Left lung (tissue), 10 donors: ENCODE results near the gene KIAA1549. TPM values are rescaled to one million over a fixed set of nuclear protein-coding genes. Genes with fewer than 3 reads are reported as not detected.

Source experiments
- ATAC-seq: fragments of 200-7000 bp; cut with Tn5 transposase; one replicate; pipeline ENCODE4 v1.9.1; 2020; ENCODE audit warnings: moderate library complexity
- DNase-seq, 4 donors: peaks; one replicate each; pipeline ENCODE4 v3.0.0-alpha.2; 2013 to 2020
- H3K27ac ChIP-seq, 2 donors: fragments of 200-600 bp; sonication (generic) in 1 of 2; one replicate each; pipeline versions ENCODE4 v1.5.0 to v1.8.0; 2020 to 2021
- H3K27me3 ChIP-seq, 2 donors: fragments of 200-600 bp; sonication (generic) in 1 of 2; one replicate each; pipeline versions ENCODE4 v1.5.0 to v1.8.0; 2020 to 2021
- H3K36me3 ChIP-seq, 2 donors: fragments of 200-600 bp; sonication (generic) in 1 of 2; one replicate each; pipeline versions ENCODE4 v1.5.0 to v1.8.0; 2020 to 2021
- H3K4me1 ChIP-seq, 2 donors: fragments of 200-600 bp; one replicate each; pipeline ENCODE4 v1.8.0; 2021
- H3K4me3 ChIP-seq, 2 donors: fragments of 200-600 bp; sonication (generic) in 1 of 2; one replicate each; pipeline versions ENCODE4 v1.5.0 to v1.8.0; 2020 to 2021; ENCODE audit warnings: mild to moderate bottlenecking in 1 of 2
- H3K9me3 ChIP-seq, 2 donors: fragments of 200-600 bp; sonication (generic) in 1 of 2; one replicate each; pipeline versions ENCODE4 v1.5.0 to v1.8.0; 2020 to 2021
- intact Hi-C, 2 donors: fragments of 100-400 bp; cut with DNase I; formaldehyde crosslinking; loops; one replicate each; pipeline versions ENCODE4 v1.11.2 to v1.14.2; 2022
- polyA plus RNA-seq, 6 donors: library from polyadenylated mRNA; unstranded; fragments of 120-200 nt; gene quantifications; one replicate each; pipeline ENCODE4 v1.2.1, GENCODE V29; 2013; ENCODE audit not compliant: insufficient read length in 6 of 6
- total RNA-seq, 2 donors: library from RNA; stranded (reverse); fragmentation: NEBNext Ultra II Directional; extraction: Animal tissue kit (Norgen Biotek cat#: 25700); gene quantifications; one replicate each; pipeline ENCODE4 v1.2.1, GENCODE V29; 2021
- TF ChIP-seq, protein P1 (sequence below), 2 donors: fragments of 200-600 bp; sonication (generic) in 1 of 2; IDR thresholded peaks; one replicate each; pipeline versions ENCODE4 v1.5.0 to v1.8.0; 2021; ENCODE audit warnings: antibody characterized with exemption in 2 of 2
- donor health status: DM: no; HTN: yes; CAD: no.
- donor health status: DM: no; HTN: no; CAD: no.

The KIAA1549 gene
- total and polyA plus RNA-seq, 8 donors: 4.1 to 16.9 (median 14.9) TPM

DNA sequence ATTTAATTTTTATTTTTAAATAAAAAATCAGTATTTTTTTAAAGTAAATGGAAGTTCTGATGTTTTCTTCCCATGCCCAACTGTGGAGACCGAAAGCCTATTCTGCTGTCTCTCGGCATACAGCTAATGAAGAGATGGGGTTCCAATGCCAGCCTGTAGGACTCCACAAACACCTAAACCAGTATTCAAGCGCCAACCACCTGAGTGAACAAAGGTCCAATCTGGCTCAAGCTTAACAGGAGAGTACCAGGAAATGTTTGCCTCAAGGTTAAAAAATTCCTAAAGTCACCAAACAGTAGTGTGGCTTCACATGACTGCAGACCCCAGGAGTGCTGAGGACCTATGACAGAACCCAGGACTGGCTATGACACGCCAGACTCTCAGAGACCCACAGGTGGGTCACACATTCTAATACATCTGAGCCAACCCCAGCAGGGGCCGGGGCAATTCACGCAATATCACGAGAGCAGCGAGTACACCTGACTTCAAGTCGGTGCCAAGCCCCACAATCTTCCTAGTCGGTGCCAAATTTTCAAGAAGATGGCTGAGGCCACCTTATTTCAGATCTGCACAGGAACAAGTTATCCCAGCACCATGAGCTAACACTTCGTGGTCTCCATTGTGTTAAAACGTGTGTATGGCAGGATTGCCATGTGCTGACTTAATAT lies 31.6 kb downstream of the KIAA1549 start:
- ATAC-seq (no peak), DNase-seq (no peak)
- Histone ChIP-seq H3K36me3 (no peaks in the 10 kb centered on the region), H3K4me1 (no peaks in the 10 kb centered on the region), H3K9me3 (no peaks in the 10 kb centered on the region), H3K4me3 (no peak overlapping the region), H3K27ac (no peak overlapping the region), H3K27me3 (no peaks in the 10 kb centered on the region)
- TF ChIP-seq, protein P1, sequence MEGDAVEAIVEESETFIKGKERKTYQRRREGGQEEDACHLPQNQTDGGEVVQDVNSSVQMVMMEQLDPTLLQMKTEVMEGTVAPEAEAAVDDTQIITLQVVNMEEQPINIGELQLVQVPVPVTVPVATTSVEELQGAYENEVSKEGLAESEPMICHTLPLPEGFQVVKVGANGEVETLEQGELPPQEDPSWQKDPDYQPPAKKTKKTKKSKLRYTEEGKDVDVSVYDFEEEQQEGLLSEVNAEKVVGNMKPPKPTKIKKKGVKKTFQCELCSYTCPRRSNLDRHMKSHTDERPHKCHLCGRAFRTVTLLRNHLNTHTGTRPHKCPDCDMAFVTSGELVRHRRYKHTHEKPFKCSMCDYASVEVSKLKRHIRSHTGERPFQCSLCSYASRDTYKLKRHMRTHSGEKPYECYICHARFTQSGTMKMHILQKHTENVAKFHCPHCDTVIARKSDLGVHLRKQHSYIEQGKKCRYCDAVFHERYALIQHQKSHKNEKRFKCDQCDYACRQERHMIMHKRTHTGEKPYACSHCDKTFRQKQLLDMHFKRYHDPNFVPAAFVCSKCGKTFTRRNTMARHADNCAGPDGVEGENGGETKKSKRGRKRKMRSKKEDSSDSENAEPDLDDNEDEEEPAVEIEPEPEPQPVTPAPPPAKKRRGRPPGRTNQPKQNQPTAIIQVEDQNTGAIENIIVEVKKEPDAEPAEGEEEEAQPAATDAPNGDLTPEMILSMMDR (IDR thresholded peaks at IDR 0.05): no peak
- intact Hi-C loops: no loop called here

GRCh38 chr7:138948403-138948802 lies 32.8 kb downstream of the KIAA1549 start:
- Histone ChIP-seq H3K4me1 (no peaks in the 10 kb centered on the region), H3K36me3 (no peaks in the 10 kb centered on the region), H3K27ac (no peak overlapping the region), H3K9me3 (no peaks in the 10 kb centered on the region), H3K27me3 (no peaks in the 10 kb centered on the region), H3K4me3 (no peak overlapping the region)
- intact Hi-C loops: no loop called here
- no peak for ATAC-seq
- DNase-seq: no peak
- TF ChIP-seq, protein P1 (IDR thresholded peaks at IDR 0.05): no peak

DNA sequence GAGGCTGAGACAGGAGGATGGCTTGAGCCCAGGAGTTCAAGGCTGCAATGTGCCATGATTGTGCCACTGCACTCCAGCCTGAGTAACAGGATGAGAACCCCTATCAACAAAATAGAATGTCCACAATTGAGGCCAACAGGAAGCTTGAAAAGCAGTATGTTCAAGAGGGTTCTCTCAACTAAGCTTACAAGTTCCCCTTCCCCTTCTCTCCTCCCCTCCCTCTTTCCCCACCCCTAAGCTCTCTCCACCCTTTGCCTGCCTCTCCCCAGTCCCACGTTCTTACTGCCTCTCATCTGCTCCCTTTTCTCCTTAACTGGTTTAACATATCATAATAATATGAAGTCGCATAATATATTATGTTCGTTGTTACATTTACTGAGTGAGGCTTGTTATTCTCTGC lies 35.4 kb downstream of the KIAA1549 start:
- Histone ChIP-seq H3K4me1 (no peaks in the 10 kb centered on the region), H3K9me3 (no peaks in the 10 kb centered on the region), H3K27ac (no peak overlapping the region), H3K4me3 (no peak overlapping the region), H3K27me3 (no peaks in the 10 kb centered on the region), H3K36me3 (no peaks in the 10 kb centered on the region)
- TF ChIP-seq, protein P1 (IDR thresholded peaks at IDR 0.05): no peak
- intact Hi-C loops: no loop called here
- DNase-seq (no peak), ATAC-seq (no peak)

- H3K36me3 ChIP-seq: no peaks in the 10 kb centered on the region
Observed at GRCh38 chr7:138945154-138945553, 36.0 kb downstream of the KIAA1549 start.

GRCh38 chr7:138944592-138944991 lies 36.6 kb downstream of the KIAA1549 start:
- no peaks in the 10 kb centered on the region for H3K36me3 ChIP-seq
- no peak overlapping the region for H3K4me3 ChIP-seq
- no peak overlapping the region for H3K27ac ChIP-seq
- no peaks in the 10 kb centered on the region for H3K9me3 ChIP-seq
- TF ChIP-seq, protein P1 (IDR thresholded peaks at IDR 0.05): no peak
- ATAC-seq: no peak
- no peak for DNase-seq
- H3K27me3 ChIP-seq: no peaks in the 10 kb centered on the region
- intact Hi-C loops: no loop called here
- no peaks in the 10 kb centered on the region for H3K4me1 ChIP-seq

More at GRCh38 chr7:138945154-138945553, 36.0 kb downstream of the KIAA1549 start:
- intact Hi-C loops: no loop called here
- TF ChIP-seq, protein P1 (IDR thresholded peaks at IDR 0.05): no peak
- Histone ChIP-seq H3K4me3 (no peak overlapping the region), H3K27ac (no peak overlapping the region), H3K9me3 (no peaks in the 10 kb centered on the region), H3K27me3 (no peaks in the 10 kb centered on the region), H3K4me1 (no peaks in the 10 kb centered on the region)
- no peak for DNase-seq
- no peak for ATAC-seq
